Endodermal cell (in vitro differentiated cells): ENCODE data around the gene P4HA3. TPM values are rescaled to one million over a fixed set of nuclear protein-coding genes. Genes with fewer than 3 reads are reported as not detected.

Source experiments
- DNase-seq: peaks from one replicate; pipeline ENCODE4 v3.0.0-alpha.2; 2017
- H3K27ac ChIP-seq: 2 replicates; pipeline ENCODE4 v1.5.1; 2013; ENCODE audit warnings: mild to moderate bottlenecking, low read depth, low read length, moderate library complexity
- H3K27me3 ChIP-seq: 2 replicates; pipeline ENCODE4 v1.6.1; 2013; ENCODE audit warnings: mild to moderate bottlenecking, low read length, moderate library complexity; ENCODE audit not compliant: insufficient read depth, control insufficient read depth, poor library complexity, severe bottlenecking
- H3K36me3 ChIP-seq: 2 replicates; pipeline ENCODE4 v1.7.0; 2013; ENCODE audit warnings: mild to moderate bottlenecking, low read length, moderate library complexity; ENCODE audit not compliant: control insufficient read depth, insufficient read depth
- H3K4me1 ChIP-seq: one replicate; pipeline ENCODE4 v1.7.0; 2013; ENCODE audit warnings: low read length; ENCODE audit not compliant: control insufficient read depth, insufficient read depth
- H3K4me3 ChIP-seq: 2 replicates; pipeline ENCODE4 v1.5.1; 2013; ENCODE audit warnings: mild to moderate bottlenecking, low read length, moderate library complexity
- H3K9ac ChIP-seq: 2 replicates; pipeline ENCODE4 v1.6.1; 2013; ENCODE audit warnings: mild to moderate bottlenecking, low read length, moderate library complexity; ENCODE audit not compliant: poor library complexity, severe bottlenecking; ENCODE audit errors: extremely low read depth
- H3K9me3 ChIP-seq: 2 replicates; pipeline ENCODE4 v1.6.1; 2013; ENCODE audit warnings: mild to moderate bottlenecking, low read length, moderate library complexity; ENCODE audit not compliant: control insufficient read depth
- H3K27ac Mint-ChIP-seq: 2 replicates; pipeline ENCODE4 v1.8.0; 2020; ENCODE audit warnings: mixed read lengths
- H3K27me3 Mint-ChIP-seq: 2 replicates; pipeline ENCODE4 v1.8.0; 2021; ENCODE audit warnings: mild to moderate bottlenecking, mixed read lengths; ENCODE audit not compliant: insufficient read depth
- H3K36me3 Mint-ChIP-seq: 2 replicates; pipeline ENCODE4 v1.8.0; 2020; ENCODE audit warnings: low read depth, mixed read lengths
- H3K4me1 Mint-ChIP-seq: 2 replicates; pipeline ENCODE4 v1.8.0; 2020; ENCODE audit warnings: mixed read lengths
- H3K4me3 Mint-ChIP-seq: 2 replicates; pipeline ENCODE4 v1.8.0; 2020; ENCODE audit warnings: mild to moderate bottlenecking, moderate library complexity, mixed read lengths
- H3K9me3 Mint-ChIP-seq: 2 replicates; pipeline ENCODE4 v1.8.0; 2020; ENCODE audit warnings: mild to moderate bottlenecking, mixed read lengths
- CTCF ChIP-seq: fragments of 200-600 bp; sonication (generic); conservative IDR thresholded peaks from 2 replicates; pipeline ENCODE4 v1.5.0; 2021; ENCODE audit warnings: antibody characterized with exemption, mild to moderate bottlenecking
- WGBS, 2 experiments: methylation state at CpG; one replicate each; pipeline versions ENCODE4 v1.1.5 to v1.1.7; 2013; ENCODE audit warnings: missing lambda C conversion rate in 2 of 2, mixed read lengths in 1 of 2; ENCODE audit not compliant: insufficient coverage in 1 of 2, insufficient read length in 1 of 2; 5-methylcytosine and 5-hydroxymethylcytosine counted together
- total RNA-seq, 2 donors: library from RNA; stranded (reverse); fragmentation: NEBNext Ultra II Directional in 1 of 2; extraction: Animal tissue kit (Norgen Biotek cat#: 25700) in 1 of 2; gene quantifications; 2 replicates in 1 of 2; 3 replicates in 1 of 2; pipeline ENCODE4 v1.2.1, GENCODE V29; 2021

P4HA3 gene
- total RNA-seq, 2 donors from 2014 or later = not detected

- WGBS, 2 experiments = 80 to 91% methylated on average over 1 to 3 of the region's 3 CpGs
Observed at GRCh38 chr11:74282421-74282820, 29.0 kb downstream of the P4HA3 start.

GRCh38 chr11:74280494-74280893 is 30.9 kb downstream of the P4HA3 start:
- Histone ChIP-seq H3K9ac (no peak overlapping the region), H3K9me3 (no peaks in the 10 kb centered on the region), H3K27me3 (no peaks in the 10 kb centered on the region), H3K27ac (no peak overlapping the region), H3K4me3 (no peak overlapping the region), H3K36me3 (no peaks in the 10 kb centered on the region), H3K4me1 (no peaks in the 10 kb centered on the region)
- peaks cover 2% of the 10 kb centered on the region for H3K9me3 Mint-ChIP-seq
- no peaks in the 10 kb centered on the region for H3K36me3 Mint-ChIP-seq
- no peak for DNase-seq
- no peak for TF ChIP-seq CTCF
- H3K27ac Mint-ChIP-seq = no peak overlapping the region
- H3K4me1 Mint-ChIP-seq = no peaks in the 10 kb centered on the region
- no peak overlapping the region for H3K4me3 Mint-ChIP-seq
- no peaks in the 10 kb centered on the region for H3K27me3 Mint-ChIP-seq

More at GRCh38 chr11:74282421-74282820, 29.0 kb downstream of the P4HA3 start:
- no peaks in the 10 kb centered on the region for H3K4me1 ChIP-seq
- no peaks in the 10 kb centered on the region for H3K9me3 ChIP-seq
- no peaks in the 10 kb centered on the region for H3K36me3 ChIP-seq
- no peak for TF ChIP-seq CTCF
- Mint-ChIP-seq H3K27ac (no peak overlapping the region), H3K4me3 (no peak overlapping the region), H3K9me3 (peaks cover 2% of the 10 kb centered on the region), H3K36me3 (no peaks in the 10 kb centered on the region), H3K4me1 (no peaks in the 10 kb centered on the region), H3K27me3 (no peaks in the 10 kb centered on the region)
- no peak for DNase-seq
- no peak overlapping the region for H3K9ac ChIP-seq
- H3K27me3 ChIP-seq = no peaks in the 10 kb centered on the region
- H3K27ac ChIP-seq = no peak overlapping the region
- H3K4me3 ChIP-seq = no peak overlapping the region

GRCh38 chr11:74279256-74279655 is 32.2 kb downstream of the P4HA3 start:
- no peak overlapping the region for H3K4me3 Mint-ChIP-seq
- H3K27ac ChIP-seq = no peak overlapping the region
- H3K9me3 Mint-ChIP-seq = peaks cover 2% of the 10 kb centered on the region
- DNase-seq = no peak
- no peak overlapping the region for H3K4me3 ChIP-seq
- no peak for TF ChIP-seq CTCF
- no peaks in the 10 kb centered on the region for H3K4me1 ChIP-seq
- no peaks in the 10 kb centered on the region for H3K36me3 Mint-ChIP-seq
- H3K4me1 Mint-ChIP-seq = no peaks in the 10 kb centered on the region
- no peak overlapping the region for H3K27ac Mint-ChIP-seq
- H3K36me3 ChIP-seq = no peaks in the 10 kb centered on the region
- no peaks in the 10 kb centered on the region for H3K27me3 ChIP-seq
- no peak overlapping the region for H3K9ac ChIP-seq
- H3K9me3 ChIP-seq = no peaks in the 10 kb centered on the region
- no peaks in the 10 kb centered on the region for H3K27me3 Mint-ChIP-seq
- WGBS, 2 experiments = 91 to 100% methylated on average over 1 to 5 of the region's 5 CpGs
